H1 (cell line): ENCODE measurements around the gene EPB41L1. TPM values are rescaled to one million over a fixed set of nuclear protein-coding genes. Genes with fewer than 3 reads are reported as not detected.

ENCODE experiments used
- CTCF ChIA-PET: fragments of 300-600 bp; sonication (Branson Sonifier 250); formaldehyde crosslinking; loops from one replicate; lab custom pipeline; 2021; ENCODE audit not compliant: partially characterized antibody; lab: Charles Lee
- POLR2A ChIA-PET: fragments of 300-600 bp; sonication (Branson Sonifier 250); formaldehyde crosslinking; loops from one replicate; lab custom pipeline; 2021; ENCODE audit warnings: inconsistent platforms; ENCODE audit not compliant: partially characterized antibody; lab: Charles Lee
- DNase-seq, 2 experiments: peaks; one replicate each; pipeline versions ENCODE4 v3.0.0 to v3.0.0-alpha.2; 2010 to 2022; ENCODE audit warnings: low spot score in 2 of 2, low read depth in 1 of 2, mixed read lengths in 1 of 2
- FAIRE-seq: peaks from 2 replicates; lab custom pipeline; 2011; peaks lifted over from hg19 to GRCh38; lab: Jason Lieb, UNC
- H2AFZ ChIP-seq: 2 replicates; pipeline ENCODE4 v1.8.1; 2012; ENCODE audit warnings: low read length, inconsistent platforms
- H2AK5ac ChIP-seq: 2 replicates; pipeline ENCODE4 v1.6.1; 2013; ENCODE audit warnings: low read depth, low read length
- H2BK120ac ChIP-seq: replicated peaks from 2 replicates; pipeline ENCODE3; 2013; ENCODE audit warnings: low read depth, low read length, inconsistent platforms
- H2BK12ac ChIP-seq: 2 replicates; pipeline ENCODE4 v1.6.1; 2013; ENCODE audit warnings: low read depth, low read length
- H2BK15ac ChIP-seq: 2 replicates; pipeline ENCODE4 v1.6.1; 2013; ENCODE audit warnings: low read length
- H2BK20ac ChIP-seq: 2 replicates; pipeline ENCODE4 v1.6.1; 2013; ENCODE audit warnings: low read length
- H2BK5ac ChIP-seq: 2 replicates; pipeline ENCODE4 v1.6.1; 2013; ENCODE audit warnings: low read depth, low read length
- H3K14ac ChIP-seq: 2 replicates; pipeline ENCODE4 v1.6.1; 2013; ENCODE audit warnings: inconsistent platforms; ENCODE audit not compliant: insufficient read length
- H3K18ac ChIP-seq: 2 replicates; pipeline ENCODE4 v1.6.1; 2013; ENCODE audit warnings: low read length; ENCODE audit errors: extremely low read depth
- H3K23ac ChIP-seq: 2 replicates; pipeline ENCODE4 v1.6.1; 2013; ENCODE audit warnings: inconsistent platforms; ENCODE audit not compliant: insufficient read length
- H3K23me2 ChIP-seq: 2 replicates; pipeline ENCODE4 v1.6.1; 2013; ENCODE audit warnings: low read depth, low read length
- H3K27ac ChIP-seq: 2 replicates; pipeline ENCODE4 v1.6.1; 2011; ENCODE audit warnings: low read depth, low read length, inconsistent platforms
- H3K27me3 ChIP-seq, 4 experiments: replicated peaks in 1 of 4; 1 replicate in 1 of 4; 2 replicates in 3 of 4; pipeline versions ENCODE4 v1.6.1 to v1.8.1; 2011 to 2013; ENCODE audit warnings: low read length in 3 of 4, mild to moderate bottlenecking in 3 of 4, inconsistent platforms in 2 of 4, mixed read lengths in 2 of 4, moderate library complexity in 1 of 4; ENCODE audit not compliant: control insufficient read depth in 3 of 4, insufficient read depth in 3 of 4; ENCODE audit errors: extremely low read depth in 1 of 4
- H3K36me3 ChIP-seq, 4 experiments: 2 replicates each; pipeline versions ENCODE4 v1.6.1 to v1.8.1; 2011 to 2013; ENCODE audit warnings: mild to moderate bottlenecking in 4 of 4, low read length in 3 of 4, moderate library complexity in 2 of 4, control low read depth in 1 of 4, inconsistent platforms in 1 of 4; ENCODE audit not compliant: insufficient read depth in 4 of 4, control insufficient read depth in 2 of 4
- H3K4ac ChIP-seq: replicated peaks from 2 replicates; pipeline ENCODE3; 2013; ENCODE audit warnings: low read length, low read depth, mixed read lengths, inconsistent platforms; ENCODE audit not compliant: insufficient read length
- H3K4me1 ChIP-seq, 4 experiments: replicated peaks in 1 of 4; 1 replicate in 1 of 4; 2 replicates in 3 of 4; pipeline versions ENCODE4 v1.6.1 to v1.8.1; 2011 to 2013; ENCODE audit warnings: low read length in 3 of 4, inconsistent platforms in 2 of 4, mixed read lengths in 1 of 4; ENCODE audit not compliant: insufficient read depth in 4 of 4, control insufficient read depth in 3 of 4
- H3K4me2 ChIP-seq, 2 experiments: 2 replicates each; pipeline versions ENCODE4 v1.6.1 to v1.8.1; 2011 to 2013; ENCODE audit warnings: low read depth in 2 of 2, low read length in 2 of 2, control low read depth in 1 of 2, inconsistent platforms in 1 of 2, mild to moderate bottlenecking in 1 of 2; ENCODE audit not compliant: insufficient read depth in 1 of 2
- H3K4me3 ChIP-seq, 4 experiments: fragments of 200-600, 300-600 bp in 1 of 4; sonication (generic), shearing (Covaris generic), sonication (Bioruptor Twin) in 1 of 4; 2 replicates each; pipeline versions ENCODE4 v1.5.1 to v1.8.1; 2011 to 2016; ENCODE audit warnings: low read length in 4 of 4, low read depth in 3 of 4, control low read depth in 2 of 4, inconsistent platforms in 2 of 4, mild to moderate bottlenecking in 2 of 4, mixed read lengths in 1 of 4, moderate library complexity in 1 of 4; ENCODE audit not compliant: insufficient read depth in 2 of 4; ENCODE audit errors: extremely low read depth in 1 of 4
- H3K56ac ChIP-seq: replicated peaks from 2 replicates; pipeline ENCODE3; 2013; ENCODE audit warnings: low read depth, mild to moderate bottlenecking, mixed read lengths, low read length, inconsistent platforms; ENCODE audit not compliant: insufficient read length
- H3K79me1 ChIP-seq: 2 replicates; pipeline ENCODE4 v1.6.1; 2013; ENCODE audit warnings: low read depth, low read length, control low read depth
- H3K79me2 ChIP-seq, 2 experiments: 2 replicates each; pipeline versions ENCODE4 v1.6.1 to v1.8.1; 2012 to 2013; ENCODE audit warnings: low read length in 2 of 2, mild to moderate bottlenecking in 2 of 2, inconsistent platforms in 1 of 2; ENCODE audit not compliant: insufficient read depth in 2 of 2, control insufficient read depth in 1 of 2
- H3K9ac ChIP-seq, 4 experiments: replicated peaks in 1 of 4; 1 replicate in 1 of 4; 2 replicates in 3 of 4; pipeline versions ENCODE4 v1.6.1 to v1.8.1; 2011 to 2013; ENCODE audit warnings: low read depth in 3 of 4, low read length in 3 of 4, control low read depth in 2 of 4, mild to moderate bottlenecking in 2 of 4, moderate library complexity in 2 of 4, inconsistent platforms in 1 of 4; ENCODE audit errors: extremely low read depth in 1 of 4
- H3K9me3 ChIP-seq, 2 experiments: 2 replicates each; pipeline versions ENCODE4 v1.6.1 to v1.8.1; 2012 to 2013; ENCODE audit warnings: mild to moderate bottlenecking in 2 of 2, moderate library complexity in 2 of 2, control low read depth in 1 of 2, inconsistent platforms in 1 of 2, low read depth in 1 of 2, low read length in 1 of 2, mixed read lengths in 1 of 2; ENCODE audit not compliant: insufficient read depth in 2 of 2
- H4K20me1 ChIP-seq, 2 experiments: replicated peaks in 1 of 2; 2 replicates each; pipeline versions ENCODE3 to v1.8.1; 2011 to 2013; ENCODE audit warnings: inconsistent platforms in 2 of 2, low read length in 2 of 2, mild to moderate bottlenecking in 1 of 2; ENCODE audit not compliant: insufficient read depth in 2 of 2, control insufficient read depth in 1 of 2
- H4K5ac ChIP-seq: 2 replicates; pipeline ENCODE4 v1.6.1; 2013; ENCODE audit warnings: low read length, low read depth, mixed read lengths, inconsistent platforms; ENCODE audit not compliant: insufficient read length
- H4K8ac ChIP-seq: 2 replicates; pipeline ENCODE4 v1.8.0; 2013; ENCODE audit warnings: mild to moderate bottlenecking, moderate library complexity, low read length, inconsistent platforms; ENCODE audit not compliant: insufficient read depth; ENCODE audit errors: extremely low read depth
- H4K91ac ChIP-seq: replicated peaks from 2 replicates; pipeline ENCODE3; 2013; ENCODE audit warnings: low read length, mixed read lengths, inconsistent platforms; ENCODE audit not compliant: insufficient read length
- CEBPB ChIP-seq: IDR thresholded peaks from 2 replicates; pipeline ENCODE4 v1.6.1; 2012; ENCODE audit warnings: low read depth, low read length
- CTBP2 ChIP-seq: IDR thresholded peaks from 2 replicates; pipeline ENCODE4 v1.7.0; 2011; ENCODE audit warnings: borderline replicate concordance, mild to moderate bottlenecking, moderate library complexity, mixed read lengths, low read length; ENCODE audit not compliant: insufficient read depth, insufficient read length
- GABPA ChIP-seq: IDR thresholded peaks from 2 replicates; pipeline ENCODE4 v1.6.1; 2011; ENCODE audit warnings: mild to moderate bottlenecking, low read length, moderate library complexity, borderline replicate concordance; ENCODE audit not compliant: insufficient read depth
- HDAC6 ChIP-seq: IDR thresholded peaks from one replicate; pipeline ENCODE4 v1.7.1; 2012; ENCODE audit warnings: low read depth, mild to moderate bottlenecking, inconsistent platforms, low read length, moderate library complexity
- KDM4A ChIP-seq: IDR thresholded peaks from one replicate; pipeline ENCODE4 v1.7.1; 2012; ENCODE audit warnings: low read depth, mild to moderate bottlenecking, moderate library complexity, low read length, inconsistent platforms; ENCODE audit not compliant: severe bottlenecking
- KDM5A ChIP-seq: fragments of 200-600 bp; IDR thresholded peaks from 2 replicates; pipeline ENCODE4 v1.7.1; 2012; ENCODE audit warnings: mild to moderate bottlenecking, low read length, inconsistent platforms, mixed read lengths
- MAFK ChIP-seq: IDR thresholded peaks from 2 replicates; pipeline ENCODE4 v1.6.1; 2012; ENCODE audit warnings: low read depth, mild to moderate bottlenecking, improper control_type of control experiment, low read length
- NANOG ChIP-seq: IDR thresholded peaks from 2 replicates; pipeline ENCODE4 v1.6.1; 2011; ENCODE audit warnings: low read length, low read depth, mild to moderate bottlenecking, inconsistent platforms; ENCODE audit not compliant: insufficient read depth, poor library complexity, severe bottlenecking
- NRF1 ChIP-seq: IDR thresholded peaks from 2 replicates; pipeline ENCODE4 v1.6.1; 2011; ENCODE audit warnings: mild to moderate bottlenecking, low read depth, low read length, improper control_type of control experiment
- PHF8 ChIP-seq: fragments of 200-600 bp; sonication (generic); conservative IDR thresholded peaks from 2 replicates; pipeline ENCODE4 v1.7.1; 2012; ENCODE audit warnings: low read depth, mild to moderate bottlenecking, inconsistent platforms, low read length, moderate library complexity
- POLR2A ChIP-seq, 2 experiments: IDR thresholded peaks; 1 replicate in 1 of 2; 2 replicates in 1 of 2; pipeline ENCODE4 v1.6.1; 2011; ENCODE audit warnings: low read depth in 2 of 2, low read length in 2 of 2, mild to moderate bottlenecking in 2 of 2; ENCODE audit errors: control extremely low read depth in 1 of 2
- RFX5 ChIP-seq: IDR thresholded peaks from 2 replicates; pipeline ENCODE4 v1.6.1; 2011; ENCODE audit warnings: low read depth, low read length, improper control_type of control experiment, borderline replicate concordance
- SP4 ChIP-seq: IDR thresholded peaks from 2 replicates; pipeline ENCODE4 v1.6.1; 2012; ENCODE audit warnings: low read length, inconsistent platforms
- SUZ12 ChIP-seq: fragments of 200-600 bp; sonication (generic); IDR thresholded peaks from 2 replicates; pipeline ENCODE4 v1.6.1; 2012; ENCODE audit warnings: mild to moderate bottlenecking, inconsistent platforms, low read length, moderate library complexity, mixed read lengths
- TCF12 ChIP-seq: IDR thresholded peaks from 2 replicates; pipeline ENCODE4 v1.6.1; 2011; ENCODE audit warnings: low read depth, mild to moderate bottlenecking, low read length
- WGBS, 2 experiments: shearing (Covaris generic) in 1 of 2; methylation state at CpG; one replicate each; pipeline versions ENCODE4 v1.1.6 to v1.1.7; 2013 to 2015; ENCODE audit warnings: low lambda C conversion rate in 2 of 2, mixed read lengths in 2 of 2, inconsistent platforms in 1 of 2, low coverage in 1 of 2, missing lambda C conversion rate in 1 of 2; ENCODE audit not compliant: insufficient replicate concordance in 2 of 2, insufficient coverage in 1 of 2, insufficient read length in 1 of 2; ENCODE audit errors: extremely low coverage in 1 of 2, missing lambda C conversion rate in 1 of 2; 5-methylcytosine and 5-hydroxymethylcytosine counted together
- polyA plus RNA-seq, 7 experiments: library from polyadenylated mRNA; depleted of rRNA in 3 of 7; stranded (reverse) in 5 of 7; unstranded in 2 of 7; fragments of >200 nt in 5 of 7; fragments of 200-250 nt in 2 of 7; gene quantifications; 1 replicate in 5 of 7; 2 replicates in 1 of 7; 4 replicates in 1 of 7; pipeline versions ENCODE4 v1.2.1 to v1.2.3, GENCODE V29; 2011 to 2013; ENCODE audit warnings: missing spikeins in 2 of 7, mixed read lengths in 2 of 7
- total RNA-seq: library from RNA; stranded (reverse); fragmentation: NEBNext Ultra II Directional; extraction: Animal tissue kit (Norgen Biotek cat#: 25700); gene quantifications from 2 replicates; pipeline ENCODE4 v1.2.1, GENCODE V29; 2021

The EPB41L1 gene
- total and polyA plus RNA-seq, 2 of the 8 experiments (the other 6 are each of a cell fraction or from before 2014, with no cell fraction given) = 14.8 to 36.0 TPM

DNA sequence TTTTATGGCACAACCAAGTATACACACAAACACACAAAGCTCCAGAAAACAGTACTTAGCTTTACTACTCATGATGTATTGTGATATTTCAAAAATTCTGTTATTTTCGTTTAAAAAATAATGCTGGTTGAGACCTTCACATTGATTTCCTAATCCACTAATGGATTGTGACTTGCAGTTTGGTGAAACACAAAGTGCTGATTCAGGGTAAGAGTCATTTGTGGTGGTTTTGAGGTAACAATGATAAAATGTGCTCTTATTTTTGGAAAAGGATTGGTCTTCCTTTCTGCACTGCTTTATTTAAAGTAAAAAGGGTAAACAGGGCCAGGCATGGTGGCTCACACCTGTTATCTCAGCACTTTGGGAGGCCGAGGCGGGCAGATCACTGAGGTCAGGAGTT is 83.6 kb downstream of the EPB41L1 start:
- DNase-seq (no peak), FAIRE-seq (no peak)
- H4K8ac ChIP-seq = no peak overlapping the region
- peaks cover 2% of the 10 kb centered on the region in 2 experiments for H4K20me1 ChIP-seq
- no peak overlapping the region for H2BK15ac ChIP-seq
- H2BK12ac ChIP-seq = no peak overlapping the region
- H3K14ac ChIP-seq = no peak overlapping the region
- H3K4me1 ChIP-seq = peaks cover 0 to 7% (median 5%) of the 10 kb centered on the region in 4 experiments; a peak in 6 of 7 replicates
- H3K4ac ChIP-seq = no peak overlapping the region
- H4K91ac ChIP-seq = no peak overlapping the region
- WGBS, 2 experiments = 86% methylated on average over 3 of the region's 3 CpGs; no CpG with 5 or more reads in 1 of the 2 experiments
- H3K27ac ChIP-seq = no peak overlapping the region
- no peak overlapping the region for H2AFZ ChIP-seq
- CTCF ChIA-PET = interaction anchor here (1.0 to 4.2 kb wide), 5 partner anchors 20 to 209 kb away, joined by 3 to 21 read pairs (median 6); no protein-coding TSS in a partner anchor
- POLR2A ChIA-PET = interaction anchor here (1.1 to 1.5 kb wide), 3 partner anchors 21 to 166 kb away, joined by 3 to 4 read pairs (median 3); no protein-coding TSS in a partner anchor
- no peak overlapping the region for H3K9ac ChIP-seq
- no peak overlapping the region for H2BK120ac ChIP-seq
- H3K23ac ChIP-seq = no peak overlapping the region
- no peak overlapping the region for H2BK5ac ChIP-seq
- H3K79me1 ChIP-seq = peaks cover 2% of the 10 kb centered on the region; the same call in 1 of the 2 replicates
- H3K18ac ChIP-seq = no peak overlapping the region
- no peaks in the 10 kb centered on the region for H3K9me3 ChIP-seq
- no peak overlapping the region for H2AK5ac ChIP-seq
- H3K36me3 ChIP-seq = peaks cover 4 to 27% (median 13%) of the 10 kb centered on the region in 4 experiments; a peak in 6 of 8 replicates
- H3K4me3 ChIP-seq = no peak overlapping the region
- no peak overlapping the region for H4K5ac ChIP-seq
- H3K79me2 ChIP-seq = peaks cover 17 to 36% of the 10 kb centered on the region in 2 experiments
- no peak overlapping the region for H2BK20ac ChIP-seq
- no peaks in the 10 kb centered on the region for H3K27me3 ChIP-seq
- peaks cover 10% of the 10 kb centered on the region for H3K23me2 ChIP-seq
- H3K4me2 ChIP-seq = no peak overlapping the region; a peak in 1 of 4 replicates
- H3K56ac ChIP-seq = no peak overlapping the region
- TF ChIP-seq CTBP2 (no peak), POLR2A (IDR thresholded peaks at IDR 0.05; ENCODE audit: control extremely low read depth in 1 of 2, low read depth in 2 of 2, low read length in 2 of 2) (no peak), SUZ12 (no peak), PHF8 (no peak), KDM5A (no peak), NRF1 (no peak), CEBPB (no peak), NANOG (no peak), SP4 (no peak), GABPA (no peak), KDM4A (no peak), HDAC6 (no peak), MAFK (no peak), RFX5 (no peak), TCF12 (no peak)
